ENCODE data around the gene ACADS. TPM values are rescaled to one million over a fixed set of nuclear protein-coding genes. Genes with fewer than 3 reads are reported as not detected.

ACADS gene
- total RNA-seq, 1 donor from 2014 or later, result 11.7 TPM

DNA sequence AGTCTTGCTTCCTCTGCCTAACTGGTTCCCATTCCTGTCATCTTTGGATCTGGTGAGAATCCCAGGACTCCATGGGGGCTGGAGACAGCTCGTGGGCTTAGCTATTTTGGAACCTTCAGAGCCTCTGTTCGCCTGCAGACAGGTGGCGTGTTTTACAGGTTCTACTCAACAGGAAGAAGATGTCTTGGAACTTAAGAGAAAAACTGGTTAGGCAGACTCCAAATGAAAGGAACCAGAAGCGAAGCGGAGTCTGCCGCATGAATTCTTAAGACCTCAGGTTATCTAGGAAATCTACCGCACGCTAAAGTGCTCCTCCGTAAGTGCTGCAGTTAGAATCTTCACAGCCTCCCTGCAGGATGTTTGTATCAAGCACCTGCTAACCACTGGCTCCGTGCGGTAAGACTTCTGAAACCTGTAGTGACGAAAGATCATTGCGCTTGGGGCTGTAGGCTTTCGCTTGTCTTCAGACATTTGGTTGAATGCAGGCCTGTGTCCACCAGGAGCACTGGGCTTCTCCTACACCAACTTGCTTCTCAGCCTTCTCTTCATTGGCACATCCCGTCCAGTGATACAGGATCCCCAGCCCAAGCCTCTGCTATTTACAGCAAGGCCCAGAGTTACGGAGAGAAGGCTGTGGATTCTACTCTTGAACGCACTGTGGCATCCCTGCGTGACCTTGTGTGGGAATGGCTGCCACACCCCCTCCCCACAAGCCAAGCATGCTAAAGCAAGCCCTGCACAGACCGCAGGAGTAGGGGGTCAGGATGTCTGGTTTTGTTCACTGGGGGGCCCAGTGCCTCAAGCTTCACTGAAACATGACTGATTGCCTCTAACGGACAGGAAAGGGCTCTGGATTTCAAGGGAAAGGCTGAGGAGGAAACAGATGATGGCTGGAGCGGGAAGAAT lies 35.0 kb downstream of the ACADS start:
- Mint-ChIP-seq H3K36me3 (ENCODE audit: insufficient read depth) (peaks cover 14% of the 10 kb centered on the region), H3K4me1 (ENCODE audit: low read depth) (peaks cover 9% of the 10 kb centered on the region), H3K27me3 (no peaks in the 10 kb centered on the region), H3K27ac (peak overlapping the region; percentile 90), H3K9me3 (ENCODE audit: low read depth) (no peaks in the 10 kb centered on the region), H3K4me3 (ENCODE audit: low read depth) (no peak overlapping the region)
- TF ChIP-seq CTCF (IDR thresholded peaks at IDR 0.05; ENCODE audit: unreplicated experiment), result no peak
- no peak for DNase-seq (ENCODE audit: low spot score, unreplicated experiment)

- no peak for TF ChIP-seq CTCF (IDR thresholded peaks at IDR 0.05; ENCODE audit: unreplicated experiment)
- no peaks in the 10 kb centered on the region for H3K9me3 Mint-ChIP-seq (ENCODE audit: low read depth)
- no peak overlapping the region for H3K4me3 Mint-ChIP-seq (ENCODE audit: low read depth)
- peaks cover 9% of the 10 kb centered on the region for H3K4me1 Mint-ChIP-seq (ENCODE audit: low read depth)
- no peak for DNase-seq (ENCODE audit: low spot score, unreplicated experiment)
- H3K27ac Mint-ChIP-seq, result peak overlapping the region; percentile 90
- peaks cover 21% of the 10 kb centered on the region for H3K36me3 Mint-ChIP-seq (ENCODE audit: insufficient read depth)
- H3K27me3 Mint-ChIP-seq, result no peaks in the 10 kb centered on the region
Observed at GRCh38 chr12:120761519-120761934, 35.9 kb downstream of the ACADS start.

DNA sequence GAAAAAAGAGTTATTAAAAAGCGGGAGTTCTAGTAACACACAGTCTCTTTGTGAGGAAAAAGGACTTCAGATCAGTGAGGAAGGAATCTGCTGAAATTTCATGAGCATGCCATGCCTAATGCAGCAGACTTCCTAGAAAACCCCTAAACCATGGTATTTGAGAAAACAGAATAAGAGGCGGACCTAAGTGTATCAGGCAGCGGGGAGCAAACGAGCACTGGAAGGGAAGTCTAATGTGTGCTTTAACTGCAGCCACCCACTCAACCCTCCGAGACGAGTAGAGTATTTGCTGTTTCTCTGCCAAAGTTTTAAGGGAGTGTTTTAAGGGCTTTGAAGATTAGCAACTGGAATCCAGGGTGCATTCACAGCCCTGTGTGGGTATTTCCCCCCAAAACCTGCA lies 36.5 kb downstream of the ACADS start:
- Mint-ChIP-seq H3K36me3 (ENCODE audit: insufficient read depth) (peaks cover 23% of the 10 kb centered on the region), H3K4me1 (ENCODE audit: low read depth) (peaks cover 10% of the 10 kb centered on the region)

GRCh38 chr12:120763250-120763649 lies 37.6 kb downstream of the ACADS start:
- Mint-ChIP-seq H3K27ac (no peak overlapping the region), H3K36me3 (ENCODE audit: insufficient read depth) (peaks cover 29% of the 10 kb centered on the region), H3K4me1 (ENCODE audit: low read depth) (peaks cover 19% of the 10 kb centered on the region)

More for the DNA sequence above, 36.5 kb downstream of the ACADS start:
- no peak overlapping the region for H3K4me3 Mint-ChIP-seq (ENCODE audit: low read depth)
- peak overlapping the region; percentile 90 for H3K27ac Mint-ChIP-seq
- H3K9me3 Mint-ChIP-seq (ENCODE audit: low read depth), result no peaks in the 10 kb centered on the region
- TF ChIP-seq CTCF (IDR thresholded peaks at IDR 0.05; ENCODE audit: unreplicated experiment), result no peak
- DNase-seq (ENCODE audit: low spot score, unreplicated experiment), result no peak
- H3K27me3 Mint-ChIP-seq, result no peaks in the 10 kb centered on the region

GRCh38 chr12:120764816-120765215 lies 39.2 kb downstream of the ACADS start:
- Mint-ChIP-seq H3K9me3 (ENCODE audit: low read depth) (no peaks in the 10 kb centered on the region), H3K4me3 (ENCODE audit: low read depth) (no peak overlapping the region), H3K27ac (no peak overlapping the region), H3K27me3 (no peaks in the 10 kb centered on the region), H3K4me1 (ENCODE audit: low read depth) (peaks cover 22% of the 10 kb centered on the region), H3K36me3 (ENCODE audit: insufficient read depth) (peaks cover 30% of the 10 kb centered on the region)
- no peak for DNase-seq (ENCODE audit: low spot score, unreplicated experiment)
- no peak for TF ChIP-seq CTCF (IDR thresholded peaks at IDR 0.05; ENCODE audit: unreplicated experiment)

More at GRCh38 chr12:120763250-120763649, 37.6 kb downstream of the ACADS start:
- Mint-ChIP-seq H3K4me3 (ENCODE audit: low read depth) (no peak overlapping the region), H3K27me3 (no peaks in the 10 kb centered on the region), H3K9me3 (ENCODE audit: low read depth) (no peaks in the 10 kb centered on the region)
- no peak for DNase-seq (ENCODE audit: low spot score, unreplicated experiment)
- TF ChIP-seq CTCF (IDR thresholded peaks at IDR 0.05; ENCODE audit: unreplicated experiment), result no peak
